H1 (cell line): ENCODE data around the gene WDR81. TPM values are rescaled to one million over a fixed set of nuclear protein-coding genes. Genes with fewer than 3 reads are reported as not detected.

Experiments used
- CHD1 ChIP-seq: IDR thresholded peaks from 2 replicates; pipeline ENCODE4 v1.6.1; 2012; ENCODE audit warnings: low read depth, low read length, improper control_type of control experiment
- CHD7 ChIP-seq: fragments of 300-600 bp; sonication (generic); IDR thresholded peaks from 2 replicates; pipeline ENCODE4 v1.7.1; 2012; ENCODE audit warnings: low read length, moderate library complexity, mild to moderate bottlenecking, inconsistent platforms; ENCODE audit not compliant: insufficient replicate concordance
- E2F6 ChIP-seq: IDR thresholded peaks from 2 replicates; pipeline ENCODE4 v1.6.1; 2012; ENCODE audit warnings: inconsistent platforms
- MAX ChIP-seq: IDR thresholded peaks from 2 replicates; pipeline ENCODE4 v1.6.1; 2012; ENCODE audit warnings: inconsistent platforms
- RAD21 ChIP-seq, 2 experiments: IDR thresholded peaks in 1 of 2; conservative IDR thresholded peaks in 1 of 2; 2 replicates each; pipeline ENCODE4 v1.6.1; 2011; ENCODE audit warnings: low read depth in 2 of 2, low read length in 2 of 2, improper control_type of control experiment in 1 of 2, inconsistent platforms in 1 of 2, mild to moderate bottlenecking in 1 of 2, moderate library complexity in 1 of 2
- polyA plus RNA-seq, 7 experiments: library from polyadenylated mRNA; depleted of rRNA in 3 of 7; stranded (reverse) in 5 of 7; unstranded in 2 of 7; fragments of >200 nt in 5 of 7; fragments of 200-250 nt in 2 of 7; gene quantifications; 1 replicate in 5 of 7; 2 replicates in 1 of 7; 4 replicates in 1 of 7; pipeline versions ENCODE4 v1.2.1 to v1.2.3, GENCODE V29; 2011 to 2013; ENCODE audit warnings: missing spikeins in 2 of 7, mixed read lengths in 2 of 7
- total RNA-seq: library from RNA; stranded (reverse); fragmentation: NEBNext Ultra II Directional; extraction: Animal tissue kit (Norgen Biotek cat#: 25700); gene quantifications from 2 replicates; pipeline ENCODE4 v1.2.1, GENCODE V29; 2021

Gene WDR81
- total and polyA plus RNA-seq, 2 of the 8 experiments (the other 6 are each of a cell fraction or from before 2014, with no cell fraction given), result 9.1 to 12.3 TPM

- TF ChIP-seq CHD7 (no peak), E2F6 (peak; percentile 94), CHD1 (no peak), MAX (peak; percentile 98), RAD21 (IDR thresholded peaks at IDR 0.05 in 1 of 2, conservative IDR thresholded peaks at IDR 0.05 in 1 of 2; ENCODE audit: low read depth in 2 of 2, low read length in 2 of 2) (no peak)
Observed at GRCh38 chr17:1752425-1753262, 28.1 kb downstream of the WDR81 start (continued).
